Subcutaneous adipose tissue (tissue), 1 donor: ENCODE data around the gene CCR5AS.

Experiments used
- TF ChIP-seq, protein P1 (sequence below): fragments of 450-650 bp; IDR thresholded peaks from one replicate; pipeline ENCODE4 v1.5.1; 2016; ENCODE audit warnings: low read depth, mild to moderate bottlenecking, control low read depth, antibody characterized with exemption, moderate library complexity

Gene CCR5AS

DNA sequence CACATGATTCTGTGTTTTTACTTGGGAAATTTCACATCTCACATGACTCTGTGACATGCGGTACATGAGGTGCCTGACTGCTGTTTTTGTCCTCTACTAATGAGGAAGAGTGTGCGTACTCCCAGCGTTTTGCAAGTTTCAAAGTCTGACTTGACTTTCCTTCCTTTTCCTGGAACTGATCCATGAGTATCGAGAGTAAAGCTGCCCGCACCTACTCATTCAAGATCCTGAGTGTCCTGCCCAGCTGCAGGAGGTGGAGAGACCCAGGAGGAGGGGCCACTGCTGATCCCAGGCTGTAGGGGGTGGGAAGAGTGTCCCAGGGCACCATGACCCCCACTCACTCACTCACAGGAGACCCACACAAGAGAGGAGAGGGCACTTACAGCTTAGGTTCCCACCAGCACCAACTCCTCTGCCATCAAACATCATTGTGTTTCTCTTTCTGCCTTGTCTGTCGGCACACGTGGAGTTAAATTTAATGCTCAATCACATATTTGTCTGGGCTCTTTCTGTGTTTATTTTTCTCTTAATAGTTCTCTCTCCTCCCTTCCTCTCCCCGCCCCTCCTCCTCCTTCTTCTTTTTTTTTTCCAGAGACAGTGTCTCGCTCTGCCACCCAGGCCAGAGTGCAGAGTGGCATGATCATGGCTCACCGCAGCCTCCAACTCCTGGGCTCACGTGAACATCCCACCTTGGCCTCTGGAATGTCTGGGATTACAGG is 1.4 kb downstream of the CCR5AS start:
- TF ChIP-seq, protein P1, sequence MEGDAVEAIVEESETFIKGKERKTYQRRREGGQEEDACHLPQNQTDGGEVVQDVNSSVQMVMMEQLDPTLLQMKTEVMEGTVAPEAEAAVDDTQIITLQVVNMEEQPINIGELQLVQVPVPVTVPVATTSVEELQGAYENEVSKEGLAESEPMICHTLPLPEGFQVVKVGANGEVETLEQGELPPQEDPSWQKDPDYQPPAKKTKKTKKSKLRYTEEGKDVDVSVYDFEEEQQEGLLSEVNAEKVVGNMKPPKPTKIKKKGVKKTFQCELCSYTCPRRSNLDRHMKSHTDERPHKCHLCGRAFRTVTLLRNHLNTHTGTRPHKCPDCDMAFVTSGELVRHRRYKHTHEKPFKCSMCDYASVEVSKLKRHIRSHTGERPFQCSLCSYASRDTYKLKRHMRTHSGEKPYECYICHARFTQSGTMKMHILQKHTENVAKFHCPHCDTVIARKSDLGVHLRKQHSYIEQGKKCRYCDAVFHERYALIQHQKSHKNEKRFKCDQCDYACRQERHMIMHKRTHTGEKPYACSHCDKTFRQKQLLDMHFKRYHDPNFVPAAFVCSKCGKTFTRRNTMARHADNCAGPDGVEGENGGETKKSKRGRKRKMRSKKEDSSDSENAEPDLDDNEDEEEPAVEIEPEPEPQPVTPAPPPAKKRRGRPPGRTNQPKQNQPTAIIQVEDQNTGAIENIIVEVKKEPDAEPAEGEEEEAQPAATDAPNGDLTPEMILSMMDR: no peak

DNA sequence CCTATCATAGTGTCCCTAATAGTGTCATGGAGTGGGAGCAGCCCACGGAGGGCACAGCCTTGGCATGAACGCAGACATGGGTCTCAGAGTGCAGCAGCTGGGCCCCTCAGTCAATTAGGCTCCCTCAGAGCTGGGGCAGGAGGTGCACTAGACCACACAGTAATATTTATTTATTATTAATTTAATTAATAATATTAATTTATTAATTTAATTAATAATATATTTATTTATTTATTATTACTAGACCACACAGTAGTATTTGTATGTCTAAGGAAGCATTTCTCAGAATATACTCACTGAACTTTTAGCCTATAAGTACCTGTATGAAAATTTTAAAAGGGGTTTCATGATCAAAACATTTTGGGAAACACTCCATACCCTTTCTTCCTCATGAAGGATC is 5.3 kb downstream of the CCR5AS start:
- TF ChIP-seq, protein P1: no peak

DNA sequence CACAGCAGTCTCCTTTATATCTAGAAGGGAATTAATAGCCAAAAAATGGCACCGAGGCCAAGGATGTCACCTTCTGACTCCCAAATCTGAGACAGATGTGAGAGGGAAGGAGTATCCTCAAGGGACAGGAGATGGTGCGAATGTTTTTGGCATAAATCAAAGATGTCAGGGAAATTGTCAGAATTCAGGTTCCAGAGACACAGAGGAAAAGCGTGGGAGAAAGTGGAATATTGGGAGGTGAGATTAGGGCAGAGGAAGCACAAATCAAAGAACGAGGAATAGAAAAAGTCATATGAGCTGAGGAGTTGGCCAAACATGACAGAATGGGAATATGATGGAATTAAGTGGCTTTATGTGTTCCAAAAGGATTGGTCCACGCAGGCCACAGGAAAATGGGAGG is 6.0 kb downstream of the CCR5AS start:
- TF ChIP-seq, protein P1: no peak

DNA sequence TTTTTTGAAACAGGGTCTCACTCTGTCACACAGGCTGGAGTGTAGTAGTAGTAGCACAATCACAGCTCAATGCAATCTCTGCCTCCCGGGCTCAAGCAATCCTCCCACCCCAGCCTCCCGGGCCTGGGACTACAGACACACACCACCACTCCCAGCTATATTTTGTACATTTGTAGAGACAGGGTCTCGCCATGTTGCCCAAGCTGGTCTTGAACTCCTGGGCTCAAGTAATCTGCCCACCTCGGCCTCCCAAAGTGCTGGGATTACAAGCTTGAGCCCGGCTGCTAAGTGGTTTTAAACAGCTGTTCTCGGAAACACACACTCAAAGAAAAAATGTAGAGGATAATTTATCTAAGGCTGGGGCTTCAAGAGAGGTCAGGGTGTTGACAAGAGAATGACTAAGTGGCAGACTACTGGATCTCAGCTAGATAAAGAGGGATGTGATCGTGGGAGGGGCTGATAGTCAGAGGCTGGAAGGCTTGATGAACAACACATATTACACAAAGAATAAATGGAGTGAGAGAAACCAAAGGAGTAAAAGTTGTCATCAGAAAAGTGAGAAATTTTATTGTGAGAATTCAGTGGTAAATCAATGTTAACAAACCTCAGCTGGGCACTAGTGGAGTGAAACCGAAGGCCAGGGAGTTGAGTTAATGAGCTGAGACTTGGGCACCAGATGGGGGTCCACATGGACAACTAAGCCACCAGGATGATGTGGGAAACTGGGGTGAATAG is 6.7 kb downstream of the CCR5AS start:
- TF ChIP-seq, protein P1: no peak

DNA sequence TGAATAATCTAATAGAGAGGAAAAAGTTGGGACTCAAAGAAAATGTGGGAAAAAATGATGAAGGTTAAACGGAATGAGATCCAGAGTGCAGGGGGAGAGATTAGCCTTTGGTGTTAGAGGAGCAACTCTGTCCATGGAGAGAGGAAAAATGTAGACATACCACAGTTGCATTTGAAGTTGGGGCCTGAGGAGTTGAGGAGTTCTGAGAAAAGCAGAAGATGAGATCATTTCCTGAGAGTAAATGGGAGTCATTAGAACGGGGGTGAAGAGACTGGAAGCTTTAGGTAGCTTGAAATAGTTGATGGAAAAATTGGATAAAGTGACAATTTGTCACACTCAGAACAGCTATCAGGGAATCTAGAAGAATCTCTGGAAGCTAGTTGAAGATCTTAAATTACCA is 7.3 kb downstream of the CCR5AS start:
- TF ChIP-seq, protein P1: no peak

DNA sequence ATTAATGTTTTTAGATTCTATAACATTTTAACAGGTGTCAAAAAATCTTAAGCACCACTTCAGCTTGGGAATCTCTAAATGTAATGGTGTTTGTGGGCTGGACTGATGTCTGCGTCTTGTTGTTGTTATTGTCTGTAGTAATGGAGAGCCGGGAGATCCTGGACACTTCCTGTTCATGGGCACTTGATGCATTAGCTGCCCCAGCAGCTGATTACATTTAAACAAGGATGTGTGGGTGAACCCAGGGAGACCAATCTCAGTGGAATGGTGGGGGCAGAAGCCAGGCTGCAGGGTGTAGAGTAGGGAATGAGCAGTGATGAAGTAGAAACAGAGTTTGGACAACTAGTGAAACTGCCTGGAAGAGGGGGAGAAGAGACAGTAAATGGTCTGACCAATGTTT is 7.8 kb downstream of the CCR5AS start:
- TF ChIP-seq, protein P1: no peak

DNA sequence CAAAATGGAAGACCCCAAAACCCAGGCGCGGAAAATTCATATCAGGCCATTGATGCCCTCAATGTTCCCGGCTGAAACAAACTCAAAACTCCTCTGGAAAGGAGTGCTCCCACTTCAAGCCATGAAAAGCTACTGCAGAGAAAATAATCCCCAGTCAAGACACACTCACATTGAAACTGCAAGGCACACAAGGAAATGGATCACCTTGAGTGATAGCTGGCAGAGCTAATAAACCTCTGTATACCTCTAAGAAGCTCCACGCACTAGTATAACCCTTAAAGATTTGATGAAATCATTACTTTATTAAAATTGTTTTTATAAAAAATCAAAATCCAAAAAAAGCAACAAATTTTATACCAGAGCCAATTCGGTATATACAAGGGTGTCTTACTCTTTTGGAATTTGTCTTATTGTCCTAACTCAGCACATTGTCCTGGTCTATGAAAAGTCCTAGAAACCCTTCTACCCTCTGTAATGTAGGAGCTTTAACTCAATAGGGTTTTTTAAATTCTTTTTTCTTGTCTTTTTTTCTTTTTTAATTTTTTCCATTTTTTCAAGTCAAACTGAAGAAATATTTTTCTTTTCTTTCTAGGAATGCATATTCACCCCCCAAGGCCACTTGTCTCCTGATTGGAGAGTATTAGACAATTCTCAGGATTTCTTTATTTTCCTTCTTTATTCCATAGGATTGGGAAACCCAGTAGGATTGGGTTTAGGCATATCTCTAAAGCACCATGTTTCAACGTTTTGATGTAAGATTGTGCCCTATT is 8.5 kb downstream of the CCR5AS start:
- TF ChIP-seq, protein P1: no peak
